B cell (primary cell): ENCODE data around the gene TMEM92. TPM values are rescaled to one million over a fixed set of nuclear protein-coding genes. Genes with fewer than 3 reads are reported as not detected.

ENCODE experiments used
- ATAC-seq: fragments of 200-7000 bp; cut with Tn5 transposase; one replicate; pipeline ENCODE4 v1.10.0; 2021; ENCODE audit warnings: low read depth, mild to moderate bottlenecking, moderate number of reproducible peaks, moderate library complexity
- CTCF ChIA-PET: fragments of 350-600 bp; sonication (Branson Sonifier 250); formaldehyde crosslinking; loops from one replicate; lab custom pipeline; 2021; ENCODE audit warnings: antibody characterized with exemption, inconsistent platforms; lab: Charles Lee
- POLR2A ChIA-PET: fragments of 350-600 bp; sonication (Branson Sonifier 250); formaldehyde crosslinking; loops from one replicate; lab custom pipeline; 2021; ENCODE audit warnings: antibody characterized with exemption; lab: Charles Lee
- DNase-seq: peaks from one replicate; pipeline ENCODE4 v3.0.0; 2013
- H2AFZ ChIP-seq: 2 replicates; pipeline ENCODE4 v1.6.1; 2012; ENCODE audit warnings: mild to moderate bottlenecking, low read depth, low read length; ENCODE audit not compliant: insufficient read depth, poor library complexity, severe bottlenecking
- H3K27ac ChIP-seq, 2 donors: 1 replicate in 1 of 2; 2 replicates in 1 of 2; pipeline ENCODE4 v1.5.1; 2012 to 2013; ENCODE audit warnings: low read length in 2 of 2, mild to moderate bottlenecking in 2 of 2, moderate library complexity in 1 of 2
- H3K27me3 ChIP-seq, 4 experiments: fragments of 200-600 bp in 1 of 4; sonication (generic) in 1 of 4; replicated peaks in 1 of 4; 1 replicate in 2 of 4; 2 replicates in 2 of 4; pipeline versions ENCODE4 v1.6.1 to v1.7.0; 2013 to 2016; ENCODE audit warnings: low read length in 3 of 4, mild to moderate bottlenecking in 2 of 4, mixed read lengths in 1 of 4, moderate library complexity in 1 of 4; ENCODE audit not compliant: insufficient read depth in 4 of 4, control insufficient read depth in 3 of 4; ENCODE audit errors: control extremely low read depth in 1 of 4
- H3K36me3 ChIP-seq, 2 experiments: replicated peaks in 1 of 2; 1 replicate in 1 of 2; 2 replicates in 1 of 2; pipeline versions ENCODE4 v1.6.1 to v1.7.1; 2013; ENCODE audit warnings: low read length in 1 of 2; ENCODE audit not compliant: insufficient read depth in 2 of 2, control insufficient read depth in 1 of 2; ENCODE audit errors: control extremely low read depth in 1 of 2, extremely low read depth in 1 of 2
- H3K4me1 ChIP-seq, 2 donors: fragments of 200-600 bp in 1 of 2; sonication (generic) in 1 of 2; 1 replicate in 1 of 2; 2 replicates in 1 of 2; pipeline versions ENCODE4 v1.5.1 to v1.6.1; 2013 to 2017; ENCODE audit warnings: low read length in 2 of 2; ENCODE audit not compliant: control insufficient read depth in 2 of 2, insufficient read depth in 2 of 2
- H3K4me2 ChIP-seq: replicated peaks from 2 replicates; pipeline ENCODE3; 2012; ENCODE audit warnings: mild to moderate bottlenecking, low read depth, low read length; ENCODE audit not compliant: poor library complexity, severe bottlenecking
- H3K4me3 ChIP-seq, 5 experiments: fragments of 200-600 bp in 1 of 5; sonication (generic) in 1 of 5; 1 replicate in 3 of 5; 2 replicates in 2 of 5; pipeline versions ENCODE4 v1.5.1 to v1.7.0; 2011 to 2016; ENCODE audit warnings: low read length in 4 of 5, mild to moderate bottlenecking in 4 of 5, low read depth in 2 of 5, control low read depth in 1 of 5, moderate library complexity in 1 of 5; ENCODE audit not compliant: insufficient read depth in 1 of 5; ENCODE audit errors: control extremely low read depth in 1 of 5, extremely low read depth in 1 of 5
- H3K79me2 ChIP-seq: fragments of 200-600 bp; sonication (generic); one replicate; pipeline ENCODE4 v1.6.0; 2016; ENCODE audit warnings: low read length; ENCODE audit not compliant: control insufficient read depth, insufficient read depth
- H3K9ac ChIP-seq: fragments of 200-600 bp; sonication (generic); 2 replicates; pipeline ENCODE4 v1.6.1; 2017; ENCODE audit warnings: mild to moderate bottlenecking, low read length, moderate library complexity
- H3K9me3 ChIP-seq, 3 donors: one replicate each; pipeline versions ENCODE4 v1.6.1 to v1.7.1; 2013; ENCODE audit warnings: low read length in 2 of 3; ENCODE audit not compliant: control insufficient read depth in 2 of 3, insufficient read depth in 1 of 3; ENCODE audit errors: control extremely low read depth in 1 of 3
- H4K20me1 ChIP-seq: 2 replicates; pipeline ENCODE4 v1.6.0; 2012; ENCODE audit warnings: mild to moderate bottlenecking, low read length; ENCODE audit not compliant: insufficient read depth, control insufficient read depth, poor library complexity, severe bottlenecking
- H3K27ac Mint-ChIP-seq: one replicate; pipeline ENCODE4 v1.8.0; 2021; ENCODE audit warnings: mixed read lengths
- H3K27me3 Mint-ChIP-seq: one replicate; pipeline ENCODE4 v1.8.0; 2021; ENCODE audit warnings: mixed read lengths
- H3K4me1 Mint-ChIP-seq: one replicate; pipeline ENCODE4 v1.8.0; 2021; ENCODE audit warnings: mixed read lengths
- H3K4me3 Mint-ChIP-seq: one replicate; pipeline ENCODE4 v1.8.0; 2021; ENCODE audit warnings: mixed read lengths
- H3K9me3 Mint-ChIP-seq: one replicate; pipeline ENCODE4 v1.8.0; 2022; ENCODE audit warnings: mixed read lengths; ENCODE audit not compliant: insufficient read depth
- EZH2 ChIP-seq: IDR thresholded peaks from 2 replicates; pipeline ENCODE4 v1.6.1; 2012; ENCODE audit warnings: borderline replicate concordance, low read depth, mild to moderate bottlenecking, moderate library complexity, low read length; ENCODE audit not compliant: insufficient read depth, poor library complexity, severe bottlenecking
- WGBS: methylation state at CpG from one replicate; pipeline ENCODE4 v1.1.5; 2013; ENCODE audit warnings: missing lambda C conversion rate; ENCODE audit not compliant: insufficient coverage; 5-methylcytosine and 5-hydroxymethylcytosine counted together
- intact Hi-C: fragments of 100-400 bp; cut with micrococcal nuclease; formaldehyde crosslinking; loops from one replicate; pipeline ENCODE4 v1.10.0; 2022
- polyA plus RNA-seq: library from polyadenylated mRNA; depleted of rRNA; stranded (reverse); fragments of >200 nt; gene quantifications from 2 replicates; pipeline ENCODE4 v1.2.3, GENCODE V29; 2012
- total RNA-seq, 2 donors: library from RNA; stranded (reverse); fragments of 120-200 nt in 1 of 2; gene quantifications; 1 replicate in 1 of 2; 2 replicates in 1 of 2; pipeline versions ENCODE4 v1.2.3 to v1.2.4, GENCODE V29; 2013 to 2022
- TF ChIP-seq, protein P1 (sequence below): fragments of 200-600 bp; IDR thresholded peaks from one replicate; pipeline ENCODE4 v1.8.0; 2022; ENCODE audit warnings: antibody characterized with exemption, mild to moderate bottlenecking

Gene TMEM92
- total and polyA plus RNA-seq, 2 donors (not counting 1 experiment from before 2014, with no cell fraction given): not detected

DNA sequence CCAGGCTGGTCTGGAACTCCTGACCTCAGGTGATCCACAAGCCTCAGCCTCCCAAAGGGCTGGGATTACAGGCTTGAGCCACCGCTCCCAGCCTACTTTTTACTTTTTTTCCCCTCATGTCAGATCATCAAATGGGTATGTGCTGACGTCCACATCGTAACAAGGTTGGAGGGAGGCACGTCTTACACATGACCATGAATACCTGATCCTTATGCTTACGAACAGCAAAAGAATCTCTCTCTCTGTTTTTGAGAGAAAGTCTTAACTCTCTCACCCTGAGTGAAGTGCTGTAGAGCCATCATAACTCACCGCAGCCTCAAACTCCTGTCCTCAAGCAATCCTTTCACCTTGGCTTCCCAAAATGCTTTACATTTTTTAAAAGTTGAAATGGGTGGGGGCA lies 29.5 kb upstream of the TMEM92 start:
- Histone ChIP-seq H4K20me1 (no peaks in the 10 kb centered on the region), H3K79me2 (no peaks in the 10 kb centered on the region), H3K9me3 (peaks cover 3 to 12% (median 7%) of the 10 kb centered on the region in 3 donors), H3K4me1 (no peaks in the 10 kb centered on the region), H3K36me3 (no peaks in the 10 kb centered on the region), H3K4me2 (no peak overlapping the region), H3K9ac (no peak overlapping the region), H3K27ac (no peak overlapping the region), H3K27me3 (peaks cover 0 to 7% (median 4%) of the 10 kb centered on the region in 4 experiments), H3K4me3 (no peak overlapping the region), H2AFZ (no peak overlapping the region)
- Mint-ChIP-seq H3K9me3 (peaks cover 19% of the 10 kb centered on the region), H3K4me3 (no peak overlapping the region), H3K27me3 (peaks cover 46% of the 10 kb centered on the region), H3K27ac (no peak overlapping the region), H3K4me1 (no peaks in the 10 kb centered on the region)
- no peak for DNase-seq
- TF ChIP-seq, protein P1, sequence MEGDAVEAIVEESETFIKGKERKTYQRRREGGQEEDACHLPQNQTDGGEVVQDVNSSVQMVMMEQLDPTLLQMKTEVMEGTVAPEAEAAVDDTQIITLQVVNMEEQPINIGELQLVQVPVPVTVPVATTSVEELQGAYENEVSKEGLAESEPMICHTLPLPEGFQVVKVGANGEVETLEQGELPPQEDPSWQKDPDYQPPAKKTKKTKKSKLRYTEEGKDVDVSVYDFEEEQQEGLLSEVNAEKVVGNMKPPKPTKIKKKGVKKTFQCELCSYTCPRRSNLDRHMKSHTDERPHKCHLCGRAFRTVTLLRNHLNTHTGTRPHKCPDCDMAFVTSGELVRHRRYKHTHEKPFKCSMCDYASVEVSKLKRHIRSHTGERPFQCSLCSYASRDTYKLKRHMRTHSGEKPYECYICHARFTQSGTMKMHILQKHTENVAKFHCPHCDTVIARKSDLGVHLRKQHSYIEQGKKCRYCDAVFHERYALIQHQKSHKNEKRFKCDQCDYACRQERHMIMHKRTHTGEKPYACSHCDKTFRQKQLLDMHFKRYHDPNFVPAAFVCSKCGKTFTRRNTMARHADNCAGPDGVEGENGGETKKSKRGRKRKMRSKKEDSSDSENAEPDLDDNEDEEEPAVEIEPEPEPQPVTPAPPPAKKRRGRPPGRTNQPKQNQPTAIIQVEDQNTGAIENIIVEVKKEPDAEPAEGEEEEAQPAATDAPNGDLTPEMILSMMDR: no peak
- no peak for TF ChIP-seq EZH2
- ATAC-seq: no peak
- intact Hi-C loops: no loop called here
- ChIA-PET CTCF (no interaction called here), POLR2A (no interaction called here)
- WGBS: 100% methylated on average over 5 of the region's 6 CpGs

DNA sequence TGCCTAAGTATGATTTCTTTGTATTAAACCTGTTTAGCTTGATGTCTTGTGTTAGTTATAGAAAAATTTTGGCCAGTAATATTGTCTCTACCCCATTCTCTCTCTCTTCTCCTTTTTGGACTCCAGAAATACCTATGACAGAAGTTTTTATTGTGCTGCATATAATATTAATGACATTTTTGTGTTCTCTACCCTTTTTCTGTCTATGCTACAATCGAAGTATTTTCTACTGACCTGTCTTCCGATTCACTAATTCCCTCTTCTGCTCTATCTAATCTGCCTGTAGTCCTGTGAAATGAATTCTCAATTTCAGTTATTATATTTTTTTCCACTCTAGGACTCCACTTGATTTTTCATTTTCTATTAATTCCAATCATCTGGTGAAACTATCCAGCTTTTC lies 26.0 kb upstream of the TMEM92 start:
- DNase-seq (no peak), ATAC-seq (no peak)
- H3K9me3 Mint-ChIP-seq: peaks cover 21% of the 10 kb centered on the region
- Histone ChIP-seq H3K4me1 (no peaks in the 10 kb centered on the region), H3K9me3 (peaks cover 7 to 12% (median 7%) of the 10 kb centered on the region in 3 donors), H3K27ac (no peak overlapping the region), H3K4me3 (no peak overlapping the region), H3K36me3 (no peaks in the 10 kb centered on the region), H3K9ac (no peak overlapping the region), H3K4me2 (no peak overlapping the region), H3K79me2 (no peaks in the 10 kb centered on the region), H2AFZ (no peak overlapping the region), H3K27me3 (peaks cover 0 to 7% (median 5%) of the 10 kb centered on the region in 4 experiments), H4K20me1 (no peaks in the 10 kb centered on the region)
- no CpG with 5 or more reads among the region's 2 CpGs for WGBS
- TF ChIP-seq, protein P1: no peak
- TF ChIP-seq EZH2: no peak
- H3K27ac Mint-ChIP-seq: no peak overlapping the region
- intact Hi-C loops: no loop called here
- H3K4me1 Mint-ChIP-seq: no peaks in the 10 kb centered on the region
- no peak overlapping the region for H3K4me3 Mint-ChIP-seq
- H3K27me3 Mint-ChIP-seq: peaks cover 43% of the 10 kb centered on the region
- CTCF ChIA-PET: no interaction called here
- POLR2A ChIA-PET: no interaction called here
